GM12801 (cell line): Measurements from ENCODE around the gene MYB.

ENCODE experiments used
- TF ChIP-seq, protein P1 (sequence below): IDR thresholded peaks from one replicate; pipeline ENCODE4 v1.5.1; 2011; ENCODE audit warnings: control low read depth; ENCODE audit not compliant: insufficient read length; ENCODE audit errors: extremely low read depth

Gene MYB

DNA sequence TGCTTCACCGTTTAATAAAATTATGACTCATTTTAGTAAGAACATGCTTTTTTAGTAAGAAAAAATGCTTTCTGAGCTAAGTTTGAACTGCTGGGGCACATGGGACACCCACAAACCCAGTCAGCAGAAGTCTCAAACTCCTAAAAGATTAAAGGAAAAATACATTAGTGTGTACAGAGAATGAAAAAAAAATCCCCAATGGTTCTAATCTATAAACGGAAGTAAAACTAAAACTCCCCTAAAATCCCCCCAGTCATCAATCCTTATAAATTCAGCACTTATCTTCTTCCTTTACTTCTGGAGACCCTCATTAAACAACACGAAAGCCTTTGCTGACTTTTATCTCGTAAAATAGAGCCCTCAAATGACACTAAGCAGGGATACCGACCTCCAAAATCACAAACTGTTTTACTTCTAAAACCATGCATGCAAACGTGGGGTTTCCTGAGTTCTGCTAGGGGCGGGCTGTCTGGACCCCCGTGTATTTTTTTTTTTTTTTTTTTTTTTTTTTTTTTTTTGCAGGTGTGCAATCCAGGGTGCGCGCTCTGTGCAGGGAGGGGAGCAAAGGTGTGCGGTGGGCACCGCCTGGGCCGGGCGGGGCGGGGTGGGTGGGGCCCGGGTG lies 1.1 kb upstream of the MYB start:
- TF ChIP-seq, protein P1, sequence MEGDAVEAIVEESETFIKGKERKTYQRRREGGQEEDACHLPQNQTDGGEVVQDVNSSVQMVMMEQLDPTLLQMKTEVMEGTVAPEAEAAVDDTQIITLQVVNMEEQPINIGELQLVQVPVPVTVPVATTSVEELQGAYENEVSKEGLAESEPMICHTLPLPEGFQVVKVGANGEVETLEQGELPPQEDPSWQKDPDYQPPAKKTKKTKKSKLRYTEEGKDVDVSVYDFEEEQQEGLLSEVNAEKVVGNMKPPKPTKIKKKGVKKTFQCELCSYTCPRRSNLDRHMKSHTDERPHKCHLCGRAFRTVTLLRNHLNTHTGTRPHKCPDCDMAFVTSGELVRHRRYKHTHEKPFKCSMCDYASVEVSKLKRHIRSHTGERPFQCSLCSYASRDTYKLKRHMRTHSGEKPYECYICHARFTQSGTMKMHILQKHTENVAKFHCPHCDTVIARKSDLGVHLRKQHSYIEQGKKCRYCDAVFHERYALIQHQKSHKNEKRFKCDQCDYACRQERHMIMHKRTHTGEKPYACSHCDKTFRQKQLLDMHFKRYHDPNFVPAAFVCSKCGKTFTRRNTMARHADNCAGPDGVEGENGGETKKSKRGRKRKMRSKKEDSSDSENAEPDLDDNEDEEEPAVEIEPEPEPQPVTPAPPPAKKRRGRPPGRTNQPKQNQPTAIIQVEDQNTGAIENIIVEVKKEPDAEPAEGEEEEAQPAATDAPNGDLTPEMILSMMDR: no peak

DNA sequence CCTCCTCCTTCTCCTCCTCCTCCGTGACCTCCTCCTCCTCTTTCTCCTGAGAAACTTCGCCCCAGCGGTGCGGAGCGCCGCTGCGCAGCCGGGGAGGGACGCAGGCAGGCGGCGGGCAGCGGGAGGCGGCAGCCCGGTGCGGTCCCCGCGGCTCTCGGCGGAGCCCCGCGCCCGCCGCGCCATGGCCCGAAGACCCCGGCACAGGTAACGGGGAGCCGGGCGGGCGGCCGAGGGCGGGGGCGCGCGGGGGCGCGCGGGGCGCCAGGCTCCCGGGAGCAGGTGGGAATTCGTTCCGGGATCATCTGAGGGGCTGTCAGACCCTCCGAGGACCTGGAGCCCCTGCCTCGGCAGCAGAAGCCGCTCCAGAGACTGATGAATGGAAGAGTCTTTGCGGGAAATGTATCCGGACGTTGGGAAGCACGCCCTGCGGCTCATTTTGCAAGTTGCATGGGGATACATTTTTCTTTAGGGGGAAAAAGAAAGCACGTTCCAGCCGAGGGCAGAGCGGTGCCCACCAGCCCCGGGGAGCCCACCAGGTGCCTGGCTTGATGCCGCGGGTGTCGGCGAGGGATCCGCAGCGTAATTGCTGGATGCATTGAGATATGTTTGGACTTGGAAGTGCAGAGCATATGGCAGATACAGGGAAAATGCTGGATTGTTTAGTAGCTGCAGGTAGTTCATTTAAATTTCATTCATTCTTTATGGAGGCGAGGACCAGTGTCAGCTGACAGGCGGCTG lies 394 bp downstream of the MYB start:
- TF ChIP-seq, protein P1: no peak

DNA sequence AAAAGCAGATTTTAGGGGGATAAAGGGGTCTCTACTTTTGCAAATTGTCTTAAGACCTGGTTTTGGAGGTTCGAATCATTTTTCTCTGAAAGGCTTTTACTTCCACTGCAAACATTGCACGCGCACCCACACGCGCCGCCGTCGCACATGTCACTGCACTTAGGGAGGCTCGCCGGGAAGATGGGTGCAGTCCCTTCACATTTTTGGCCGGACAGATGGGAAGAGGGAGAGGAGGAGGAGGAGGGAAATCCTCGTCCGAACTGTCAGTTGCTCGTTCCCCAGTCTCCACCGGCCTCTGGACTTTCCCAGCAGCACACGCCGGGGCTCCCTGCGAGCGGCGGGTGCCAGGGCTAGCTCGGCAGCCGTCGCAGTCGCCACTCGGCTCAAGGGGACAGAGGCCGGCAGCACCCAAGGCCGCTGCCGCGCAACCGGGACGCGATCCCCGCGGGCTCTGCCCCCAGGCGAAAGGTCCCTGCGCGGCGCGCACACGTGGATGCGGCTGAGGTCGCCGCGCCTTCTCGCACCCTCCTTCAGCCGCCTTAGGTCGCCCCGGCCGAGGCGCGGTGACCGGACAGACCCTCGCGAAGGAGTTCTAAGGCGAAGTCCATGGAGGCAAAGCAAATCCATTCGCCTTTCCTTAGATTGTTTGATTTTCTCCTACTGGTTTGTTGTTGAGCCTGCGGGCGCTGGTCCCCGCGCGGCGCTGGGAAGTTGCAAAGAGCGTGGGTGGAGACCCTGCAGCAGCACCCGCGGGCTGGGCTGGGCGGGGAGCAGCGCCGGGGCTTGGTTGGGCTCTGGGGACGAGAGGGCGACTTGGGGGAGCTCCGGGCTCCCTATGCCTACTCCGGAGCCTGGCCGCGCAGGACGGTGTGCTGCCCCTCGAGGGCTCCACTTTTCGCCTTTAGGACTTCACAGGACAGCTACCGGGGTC lies 1.2 kb downstream of the MYB start:
- TF ChIP-seq, protein P1: no peak

DNA sequence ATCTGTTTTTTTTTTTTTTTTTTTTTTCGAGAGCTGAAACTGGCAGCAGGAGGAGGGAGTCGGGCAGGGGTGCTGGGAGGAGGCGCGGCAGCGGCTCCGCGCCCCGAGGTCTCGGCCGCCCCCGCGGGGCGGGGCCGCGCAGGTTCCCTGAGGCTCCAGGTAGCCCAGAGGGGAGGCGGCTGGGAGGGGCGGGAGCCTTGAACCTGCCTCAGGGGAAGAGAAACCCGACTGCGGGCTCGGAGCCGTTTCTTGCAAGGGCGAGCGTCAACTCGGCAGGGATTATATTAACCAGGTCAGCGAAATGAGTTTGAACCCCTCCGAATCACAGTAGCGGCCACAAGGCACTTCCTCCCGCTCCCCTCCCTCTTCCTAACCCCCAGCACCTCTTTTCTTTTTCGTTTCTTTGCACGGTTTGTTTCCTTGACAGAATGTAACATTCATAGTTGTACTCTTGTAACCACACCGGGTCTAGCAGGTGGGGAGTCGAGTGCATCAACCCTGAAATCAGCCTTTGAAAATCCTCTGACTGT lies 2.0 kb downstream of the MYB start:
- TF ChIP-seq, protein P1: no peak

DNA sequence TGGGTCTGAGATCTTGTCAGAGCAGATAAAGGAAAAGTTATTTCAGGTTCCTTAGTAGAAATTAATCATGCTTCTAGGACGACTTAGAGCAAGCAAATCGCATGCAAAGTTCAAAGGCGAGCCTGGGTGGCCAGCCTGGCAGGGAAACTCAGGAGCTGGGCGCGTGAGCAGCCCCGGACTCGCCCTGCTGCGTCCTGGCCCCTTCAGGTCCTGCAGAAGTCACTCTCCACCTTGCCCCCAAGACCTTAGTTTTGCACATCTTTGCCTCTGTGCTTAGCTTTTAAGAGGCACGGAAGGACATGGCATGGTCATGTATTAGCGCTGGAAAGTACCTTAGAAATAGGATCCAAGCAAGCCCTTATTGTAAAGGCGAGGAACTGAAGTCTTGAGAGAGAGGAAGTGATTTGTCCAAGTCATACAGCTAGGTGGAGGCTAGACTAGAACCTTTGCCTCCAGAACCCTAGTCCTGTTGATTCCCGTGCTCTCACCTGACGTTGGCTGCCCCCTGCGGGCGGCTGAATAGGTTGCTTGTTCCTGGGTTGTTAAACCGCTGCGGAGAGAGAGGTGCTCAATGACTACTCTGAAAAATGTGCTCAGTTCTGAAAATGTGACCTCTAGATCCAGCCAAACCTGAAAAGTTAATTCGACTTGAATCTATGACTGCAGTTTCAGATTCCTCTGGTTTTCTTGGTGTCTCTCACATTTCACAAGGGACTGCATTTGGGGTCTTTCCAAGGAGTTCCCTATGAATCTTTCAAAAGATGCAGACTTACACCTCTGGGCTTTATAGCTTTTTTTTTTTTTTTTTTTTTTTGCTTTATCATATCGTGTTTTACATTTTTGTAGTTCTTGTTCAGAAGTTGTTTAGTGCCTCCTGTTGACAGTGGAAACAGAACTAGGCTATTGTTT lies 2.7 kb downstream of the MYB start:
- TF ChIP-seq, protein P1: no peak

DNA sequence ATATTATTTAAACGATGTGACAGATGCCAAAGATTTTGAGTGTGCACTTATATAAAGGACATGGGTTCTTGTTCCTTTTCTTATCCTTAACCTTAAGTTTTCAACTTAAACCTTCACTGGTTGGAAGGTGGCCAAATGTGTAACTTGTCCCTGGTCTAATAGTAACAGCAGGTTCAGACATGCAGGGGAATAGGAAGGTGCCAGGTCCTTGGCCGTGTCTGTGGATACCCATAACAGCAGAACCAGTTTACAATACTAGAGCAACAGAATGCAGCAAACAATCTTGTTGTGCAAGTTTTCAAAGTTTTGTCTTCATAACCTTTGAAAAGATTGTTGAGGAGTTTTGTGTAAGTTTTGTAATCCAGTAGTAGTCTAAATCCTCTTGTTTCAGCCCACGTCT lies 4.4 kb downstream of the MYB start:
- TF ChIP-seq, protein P1: no peak
